ENCODE data around the gene APCDD1. TPM values are rescaled to one million over a fixed set of nuclear protein-coding genes. Genes with fewer than 3 reads are reported as not detected.

APCDD1 gene
- total RNA-seq, 1 experiment from 2014 or later = not detected

DNA sequence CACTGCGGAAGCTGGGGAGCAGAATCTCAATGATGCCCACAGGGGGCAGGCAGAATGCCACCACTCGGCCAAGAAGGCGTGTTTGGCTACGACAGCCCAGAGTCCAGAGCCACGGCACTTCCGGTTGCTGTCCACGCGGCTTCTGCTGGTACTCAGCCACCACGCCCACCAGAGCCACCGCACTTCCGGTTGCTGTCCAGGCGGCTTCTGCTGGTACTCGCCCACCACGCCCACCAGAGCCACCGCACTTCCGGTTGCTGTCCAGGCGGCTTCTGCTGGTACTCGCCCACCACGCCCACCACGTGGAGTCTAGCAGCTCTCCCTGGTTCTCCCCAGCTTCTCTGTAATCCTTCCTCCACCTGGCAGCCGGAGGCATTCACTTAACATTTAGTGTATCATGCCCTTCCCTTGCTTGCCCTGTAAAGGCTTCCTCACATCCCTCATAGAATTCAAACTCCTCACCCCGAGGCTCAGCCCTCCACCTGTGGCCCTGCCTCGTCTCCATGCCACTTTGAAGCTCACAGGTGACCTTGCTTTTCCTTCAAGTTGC, 40.1 kb upstream of the APCDD1 start:
- Mint-ChIP-seq H3K36me3 (ENCODE audit: insufficient read depth, unreplicated experiment) (no peaks in the 10 kb centered on the region), H3K4me3 (ENCODE audit: low read depth, unreplicated experiment) (no peak overlapping the region), H3K4me1 (ENCODE audit: low read depth, unreplicated experiment) (no peaks in the 10 kb centered on the region), H3K27ac (ENCODE audit: unreplicated experiment) (no peak overlapping the region), H3K27me3 (ENCODE audit: unreplicated experiment) (peaks cover 29% of the 10 kb centered on the region), H3K9me3 (ENCODE audit: low read depth, unreplicated experiment) (no peaks in the 10 kb centered on the region)
- no peak for DNase-seq
- CTCF ChIA-PET = interaction anchor here (0.8 kb wide), 1 partner anchor 603 kb away, joined by 3 read pairs; no protein-coding TSS in a partner anchor
- intact Hi-C loops (cut with micrococcal nuclease; ENCODE audit: unreplicated experiment) = no loop called here
- TF ChIP-seq, protein P1, sequence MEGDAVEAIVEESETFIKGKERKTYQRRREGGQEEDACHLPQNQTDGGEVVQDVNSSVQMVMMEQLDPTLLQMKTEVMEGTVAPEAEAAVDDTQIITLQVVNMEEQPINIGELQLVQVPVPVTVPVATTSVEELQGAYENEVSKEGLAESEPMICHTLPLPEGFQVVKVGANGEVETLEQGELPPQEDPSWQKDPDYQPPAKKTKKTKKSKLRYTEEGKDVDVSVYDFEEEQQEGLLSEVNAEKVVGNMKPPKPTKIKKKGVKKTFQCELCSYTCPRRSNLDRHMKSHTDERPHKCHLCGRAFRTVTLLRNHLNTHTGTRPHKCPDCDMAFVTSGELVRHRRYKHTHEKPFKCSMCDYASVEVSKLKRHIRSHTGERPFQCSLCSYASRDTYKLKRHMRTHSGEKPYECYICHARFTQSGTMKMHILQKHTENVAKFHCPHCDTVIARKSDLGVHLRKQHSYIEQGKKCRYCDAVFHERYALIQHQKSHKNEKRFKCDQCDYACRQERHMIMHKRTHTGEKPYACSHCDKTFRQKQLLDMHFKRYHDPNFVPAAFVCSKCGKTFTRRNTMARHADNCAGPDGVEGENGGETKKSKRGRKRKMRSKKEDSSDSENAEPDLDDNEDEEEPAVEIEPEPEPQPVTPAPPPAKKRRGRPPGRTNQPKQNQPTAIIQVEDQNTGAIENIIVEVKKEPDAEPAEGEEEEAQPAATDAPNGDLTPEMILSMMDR (IDR thresholded peaks at IDR 0.05; ENCODE audit: unreplicated experiment) = no peak
- BruUV-seq (replicated peaks) = no TSS peak

DNA sequence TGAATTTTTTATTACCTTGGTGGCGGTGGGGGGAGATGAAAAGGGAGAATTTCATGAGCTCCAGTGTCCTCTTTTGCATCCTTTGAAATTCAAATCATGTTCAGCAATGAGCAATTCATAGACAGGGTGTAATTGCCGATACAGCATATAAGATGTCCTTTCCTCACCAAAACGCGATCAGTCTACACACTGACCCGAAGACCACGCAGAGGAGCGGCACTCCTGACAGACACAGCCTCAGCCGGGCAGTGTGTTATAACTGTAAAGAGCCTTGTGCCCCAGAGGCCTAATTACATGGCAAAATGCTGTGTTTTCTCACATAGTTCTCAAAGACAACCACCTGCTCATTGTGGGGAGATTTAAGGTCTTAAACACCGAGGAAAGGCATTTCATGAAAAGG, 38.4 kb upstream of the APCDD1 start:
- Mint-ChIP-seq H3K4me1 (ENCODE audit: low read depth, unreplicated experiment) (no peaks in the 10 kb centered on the region), H3K9me3 (ENCODE audit: low read depth, unreplicated experiment) (peaks cover 5% of the 10 kb centered on the region), H3K27me3 (ENCODE audit: unreplicated experiment) (peaks cover 43% of the 10 kb centered on the region), H3K4me3 (ENCODE audit: low read depth, unreplicated experiment) (no peak overlapping the region), H3K27ac (ENCODE audit: unreplicated experiment) (no peak overlapping the region), H3K36me3 (ENCODE audit: insufficient read depth, unreplicated experiment) (no peaks in the 10 kb centered on the region)
- no TSS peak for BruUV-seq (replicated peaks)
- TF ChIP-seq, protein P1 (IDR thresholded peaks at IDR 0.05; ENCODE audit: unreplicated experiment) = no peak
- DNase-seq = no peak
- intact Hi-C loops (cut with micrococcal nuclease; ENCODE audit: unreplicated experiment) = no loop called here
- CTCF ChIA-PET = no interaction called here

DNA sequence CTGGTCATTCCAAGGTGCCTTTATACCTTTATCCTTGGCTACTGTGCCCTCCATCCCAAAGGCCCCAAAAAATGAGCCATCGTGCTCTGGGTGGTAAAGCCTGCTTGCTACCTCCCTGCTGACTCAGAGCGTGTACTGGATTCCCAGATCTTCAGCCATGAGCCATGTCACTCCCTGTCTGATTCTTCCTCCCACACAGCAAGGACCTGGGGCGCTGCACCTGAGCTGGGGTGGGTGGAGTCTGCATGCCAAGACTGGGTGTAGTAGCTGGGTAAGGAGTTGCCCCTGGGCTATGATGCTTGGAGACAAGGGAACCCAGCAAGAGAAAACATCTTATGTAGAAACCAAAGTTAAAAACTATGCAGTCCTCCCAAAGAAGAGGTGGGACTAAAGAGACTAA, 37.2 kb upstream of the APCDD1 start:
- Mint-ChIP-seq H3K4me3 (ENCODE audit: low read depth, unreplicated experiment) (no peak overlapping the region), H3K27ac (ENCODE audit: unreplicated experiment) (no peak overlapping the region), H3K27me3 (ENCODE audit: unreplicated experiment) (peaks cover 34% of the 10 kb centered on the region), H3K9me3 (ENCODE audit: low read depth, unreplicated experiment) (peaks cover 5% of the 10 kb centered on the region), H3K4me1 (ENCODE audit: low read depth, unreplicated experiment) (no peaks in the 10 kb centered on the region), H3K36me3 (ENCODE audit: insufficient read depth, unreplicated experiment) (no peaks in the 10 kb centered on the region)
- peak; percentile 28 for DNase-seq
- intact Hi-C loops (cut with micrococcal nuclease; ENCODE audit: unreplicated experiment) = no loop called here
- TF ChIP-seq, protein P1 (IDR thresholded peaks at IDR 0.05; ENCODE audit: unreplicated experiment) = no peak
- CTCF ChIA-PET = no interaction called here
- no TSS peak for BruUV-seq (replicated peaks)

DNA sequence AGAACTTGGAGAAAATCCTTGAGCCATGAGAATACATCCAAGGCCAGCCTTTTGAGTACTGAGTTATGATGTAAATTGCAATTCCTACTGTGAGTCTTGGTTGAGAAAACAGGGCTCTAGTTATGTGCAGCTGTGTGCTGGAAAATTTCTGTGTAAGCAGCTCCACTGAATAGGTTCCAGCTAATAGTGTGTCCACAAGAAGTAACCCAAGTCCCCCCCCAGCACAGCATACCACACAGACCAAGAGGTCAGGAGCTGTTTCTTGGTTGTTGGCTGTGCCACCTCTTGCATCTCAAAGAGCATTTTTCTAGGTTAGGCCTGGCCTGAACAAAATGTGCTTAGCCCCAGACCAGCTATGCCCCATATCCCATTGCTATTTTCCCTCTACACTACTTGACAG, 36.8 kb upstream of the APCDD1 start:
- no peak for DNase-seq
- no TSS peak for BruUV-seq (replicated peaks)
- Mint-ChIP-seq H3K4me3 (ENCODE audit: low read depth, unreplicated experiment) (no peak overlapping the region), H3K27ac (ENCODE audit: unreplicated experiment) (no peak overlapping the region), H3K27me3 (ENCODE audit: unreplicated experiment) (peaks cover 34% of the 10 kb centered on the region), H3K9me3 (ENCODE audit: low read depth, unreplicated experiment) (peaks cover 5% of the 10 kb centered on the region), H3K36me3 (ENCODE audit: insufficient read depth, unreplicated experiment) (no peaks in the 10 kb centered on the region), H3K4me1 (ENCODE audit: low read depth, unreplicated experiment) (no peaks in the 10 kb centered on the region)
- TF ChIP-seq, protein P1 (IDR thresholded peaks at IDR 0.05; ENCODE audit: unreplicated experiment) = no peak
- intact Hi-C loops (cut with micrococcal nuclease; ENCODE audit: unreplicated experiment) = no loop called here
- CTCF ChIA-PET = interaction anchor here (0.6 to 0.7 kb wide), 2 partner anchors 16 to 152 kb away, joined by 3 to 5 read pairs; no protein-coding TSS in a partner anchor
